Mononuclear cell (primary cell): ENCODE data around the gene ARHGEF33. TPM values are rescaled to one million over a fixed set of nuclear protein-coding genes. Genes with fewer than 3 reads are reported as not detected.

Experiments used
- H3K27me3 ChIP-seq: 2 replicates; pipeline ENCODE4 v1.6.0; 2011; ENCODE audit warnings: low read length, control low read depth; ENCODE audit not compliant: insufficient read depth
- H3K4me1 ChIP-seq: 2 replicates; pipeline ENCODE4 v1.5.1; 2011; ENCODE audit warnings: mild to moderate bottlenecking, low read length, control low read depth; ENCODE audit not compliant: insufficient read depth
- H3K4me3 ChIP-seq: 2 replicates; pipeline ENCODE4 v1.5.1; 2011; ENCODE audit warnings: mild to moderate bottlenecking, low read length, moderate library complexity
- H3K9me3 ChIP-seq: 2 replicates; pipeline ENCODE4 v1.5.1; 2011; ENCODE audit warnings: low read depth, mild to moderate bottlenecking, control low read depth, low read length
- total RNA-seq: library from RNA; depleted of rRNA; stranded (reverse); fragments of >200 nt; gene quantifications from one replicate; pipeline ENCODE4 v1.2.3, GENCODE V29; 2012

ARHGEF33 gene
- total RNA-seq, 1 donor: under 0.01 TPM

GRCh38 chr2:38960609-38961320 lies 71.1 kb downstream of the ARHGEF33 start:
- Histone ChIP-seq H3K9me3 (no peaks in the 10 kb centered on the region), H3K4me3 (peak overlapping the region; percentile 11), H3K4me1 (peaks cover 10% of the 10 kb centered on the region), H3K27me3 (peaks cover 14% of the 10 kb centered on the region)

GRCh38 chr2:38966006-38966405 lies 76.3 kb downstream of the ARHGEF33 start:
- Histone ChIP-seq H3K4me3 (no peak overlapping the region), H3K9me3 (no peaks in the 10 kb centered on the region), H3K4me1 (no peaks in the 10 kb centered on the region), H3K27me3 (no peaks in the 10 kb centered on the region)

GRCh38 chr2:38966678-38967077 lies 77.0 kb downstream of the ARHGEF33 start:
- H3K4me1 ChIP-seq: no peaks in the 10 kb centered on the region
- H3K27me3 ChIP-seq: no peaks in the 10 kb centered on the region
- no peaks in the 10 kb centered on the region for H3K9me3 ChIP-seq
- no peak overlapping the region for H3K4me3 ChIP-seq

- no peak overlapping the region for H3K4me3 ChIP-seq
- H3K27me3 ChIP-seq: no peaks in the 10 kb centered on the region
- no peaks in the 10 kb centered on the region for H3K4me1 ChIP-seq
- H3K9me3 ChIP-seq: no peaks in the 10 kb centered on the region
Measured at GRCh38 chr2:38968021-38968420, 78.3 kb downstream of the ARHGEF33 start.

- Histone ChIP-seq H3K9me3 (no peaks in the 10 kb centered on the region), H3K4me3 (no peak overlapping the region), H3K4me1 (no peaks in the 10 kb centered on the region), H3K27me3 (no peaks in the 10 kb centered on the region)
Measured at GRCh38 chr2:38971377-38971776, 81.7 kb downstream of the ARHGEF33 start.

GRCh38 chr2:38973266-38973665 lies 83.6 kb downstream of the ARHGEF33 start:
- Histone ChIP-seq H3K4me3 (no peak overlapping the region), H3K27me3 (no peaks in the 10 kb centered on the region), H3K9me3 (no peaks in the 10 kb centered on the region), H3K4me1 (no peaks in the 10 kb centered on the region)

DNA sequence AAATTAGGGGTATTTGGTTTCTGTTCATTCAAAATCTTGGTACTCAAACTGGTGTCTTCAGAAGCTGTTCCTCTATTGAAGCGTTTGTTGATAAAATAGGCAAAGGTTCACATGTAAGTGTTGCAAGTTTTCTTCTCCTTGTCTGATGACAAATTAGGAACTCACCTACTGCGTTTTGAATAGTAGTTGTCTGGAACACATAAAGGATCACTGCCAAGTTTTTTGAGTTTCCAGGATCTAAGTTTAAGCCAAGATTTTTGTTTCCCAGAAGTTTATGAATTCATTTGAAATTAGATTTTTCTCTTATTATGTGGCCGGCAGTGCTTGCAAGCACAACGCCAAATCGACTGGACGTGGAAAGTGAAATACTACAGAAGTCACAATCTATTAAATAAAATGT lies 85.4 kb downstream of the ARHGEF33 start:
- Histone ChIP-seq H3K9me3 (no peaks in the 10 kb centered on the region), H3K4me1 (peaks cover 5% of the 10 kb centered on the region), H3K4me3 (no peak overlapping the region), H3K27me3 (no peaks in the 10 kb centered on the region)

- Histone ChIP-seq H3K4me1 (peaks cover 5% of the 10 kb centered on the region), H3K27me3 (no peaks in the 10 kb centered on the region), H3K9me3 (no peaks in the 10 kb centered on the region), H3K4me3 (no peak overlapping the region)
Measured at GRCh38 chr2:38977047-38977446, 87.4 kb downstream of the ARHGEF33 start.

GRCh38 chr2:38978296-38978903 lies 88.7 kb downstream of the ARHGEF33 start:
- Histone ChIP-seq H3K4me1 (peaks cover 5% of the 10 kb centered on the region), H3K4me3 (no peak overlapping the region), H3K27me3 (no peaks in the 10 kb centered on the region), H3K9me3 (no peaks in the 10 kb centered on the region)

- no peak overlapping the region for H3K4me3 ChIP-seq
- no peaks in the 10 kb centered on the region for H3K9me3 ChIP-seq
- peaks cover 5% of the 10 kb centered on the region for H3K4me1 ChIP-seq
- H3K27me3 ChIP-seq: no peaks in the 10 kb centered on the region
Measured at GRCh38 chr2:38978908-38979307, 89.2 kb downstream of the ARHGEF33 start.

DNA sequence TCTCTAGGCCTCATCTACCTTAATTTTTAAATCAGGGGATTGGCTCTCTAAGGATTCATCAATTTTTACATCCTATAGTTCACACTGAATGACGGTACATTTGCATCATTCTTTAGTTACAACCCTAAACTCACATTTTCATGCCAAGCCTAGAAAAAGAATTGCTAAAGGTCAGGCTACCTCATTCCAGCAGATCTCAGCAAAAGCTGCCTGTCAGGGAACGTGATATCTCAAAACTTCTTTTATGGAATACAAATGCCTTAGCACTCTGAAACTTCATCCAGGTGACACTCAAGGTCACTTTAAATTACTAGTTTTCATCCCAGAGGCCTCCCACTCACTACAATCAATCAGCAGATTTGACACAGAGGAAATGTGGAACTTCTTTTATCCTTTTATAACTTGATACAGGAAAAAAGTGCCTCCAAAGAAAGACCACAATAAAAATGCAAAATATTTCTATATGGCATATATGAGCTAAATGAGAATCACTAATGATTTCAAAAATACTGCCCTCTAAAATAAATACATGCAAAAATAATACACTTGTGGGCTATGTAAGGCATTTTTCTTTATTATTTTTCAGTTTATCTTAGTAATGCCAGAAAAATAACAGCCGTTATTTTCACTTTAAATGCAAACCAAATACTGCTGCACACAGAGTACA lies 91.5 kb downstream of the ARHGEF33 start:
- Histone ChIP-seq H3K4me1 (peaks cover 5% of the 10 kb centered on the region), H3K9me3 (no peaks in the 10 kb centered on the region), H3K27me3 (no peaks in the 10 kb centered on the region), H3K4me3 (no peak overlapping the region)

- H3K27me3 ChIP-seq: no peaks in the 10 kb centered on the region
Measured at GRCh38 chr2:38981670-38982357, 92.1 kb downstream of the ARHGEF33 start.

GRCh38 chr2:38982498-38982897 lies 92.8 kb downstream of the ARHGEF33 start:
- Histone ChIP-seq H3K4me1 (peaks cover 5% of the 10 kb centered on the region), H3K9me3 (no peaks in the 10 kb centered on the region), H3K27me3 (no peaks in the 10 kb centered on the region), H3K4me3 (no peak overlapping the region)

More at GRCh38 chr2:38981670-38982357, 92.1 kb downstream of the ARHGEF33 start:
- no peaks in the 10 kb centered on the region for H3K9me3 ChIP-seq
- H3K4me1 ChIP-seq: peaks cover 5% of the 10 kb centered on the region
- H3K4me3 ChIP-seq: no peak overlapping the region

DNA sequence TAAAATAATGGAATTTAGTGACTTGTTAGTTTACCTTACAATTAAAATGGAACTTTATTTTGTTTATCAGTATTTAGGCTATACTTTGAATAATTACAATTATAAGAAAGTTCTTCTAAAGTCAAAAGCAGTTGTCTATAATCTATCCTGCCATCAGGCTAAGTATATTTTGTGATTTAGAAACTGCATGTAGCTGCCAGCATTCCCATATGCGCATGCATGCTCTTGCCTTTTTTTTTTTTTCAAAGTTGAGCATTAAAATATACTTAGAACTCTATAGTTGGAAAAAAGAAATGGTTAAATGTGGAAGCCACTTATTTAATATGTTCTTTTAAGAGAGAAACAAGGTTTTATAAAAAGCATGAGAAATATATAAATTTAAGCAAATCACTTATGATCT lies 99.0 kb downstream of the ARHGEF33 start:
- H3K27me3 ChIP-seq: no peaks in the 10 kb centered on the region
- H3K4me3 ChIP-seq: no peak overlapping the region
- no peaks in the 10 kb centered on the region for H3K9me3 ChIP-seq
- H3K4me1 ChIP-seq: no peaks in the 10 kb centered on the region

DNA sequence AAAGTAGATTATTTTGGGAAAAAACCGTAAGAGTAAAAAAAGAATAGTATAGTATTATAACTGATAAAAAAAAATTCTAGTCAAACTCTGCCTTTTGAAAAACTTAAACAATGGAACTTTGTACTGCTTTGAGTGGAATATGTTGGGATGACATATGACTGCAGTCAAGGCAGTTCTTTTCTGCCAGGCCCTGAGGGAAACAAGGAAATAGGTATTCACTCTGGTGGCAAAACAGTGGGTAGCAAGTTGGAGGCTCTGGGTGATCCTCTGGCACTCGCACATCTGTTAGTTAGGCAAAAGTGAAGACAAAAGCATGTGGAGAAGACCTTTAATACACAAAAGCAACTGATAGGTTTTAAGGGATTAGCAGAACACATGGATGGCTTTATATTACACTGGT lies 102.2 kb downstream of the ARHGEF33 start:
- Histone ChIP-seq H3K4me3 (no peak overlapping the region), H3K4me1 (no peaks in the 10 kb centered on the region), H3K9me3 (no peaks in the 10 kb centered on the region)

More for the DNA sequence above, 102.2 kb downstream of the ARHGEF33 start:
- no peaks in the 10 kb centered on the region for H3K27me3 ChIP-seq
